KMS-11 (cell line): ENCODE measurements around the gene TTI1.

Source experiments
- H2AFZ ChIP-seq: fragments of 200-600 bp; sonication (generic); 2 replicates; pipeline ENCODE4 v1.6.1; 2016; ENCODE audit warnings: antibody characterized with exemption, mixed run types, low read depth
- H3K27ac ChIP-seq: fragments of 200-600 bp; sonication (generic); 2 replicates; pipeline ENCODE4 v1.6.1; 2016; ENCODE audit warnings: mild to moderate bottlenecking, mixed run types
- H3K27me3 ChIP-seq: fragments of 200-600 bp; sonication (generic); 2 replicates; pipeline ENCODE4 v1.6.1; 2017; ENCODE audit warnings: mild to moderate bottlenecking, low read depth, mixed run types, moderate library complexity; ENCODE audit not compliant: insufficient read depth
- H3K36me3 ChIP-seq: fragments of 200-600 bp; sonication (generic); 2 replicates; pipeline ENCODE4 v1.6.1; 2017; ENCODE audit warnings: mild to moderate bottlenecking, mixed run types; ENCODE audit not compliant: insufficient read depth
- H3K4me1 ChIP-seq: fragments of 200-600 bp; sonication (generic); 2 replicates; pipeline ENCODE4 v1.6.1; 2016; ENCODE audit warnings: mild to moderate bottlenecking, low read depth, mixed run types; ENCODE audit not compliant: poor library complexity, severe bottlenecking
- H3K4me2 ChIP-seq: fragments of 200-600 bp; sonication (generic); 2 replicates; pipeline ENCODE4 v1.7.0; 2016; ENCODE audit warnings: mild to moderate bottlenecking, mixed run types
- H3K4me3 ChIP-seq: fragments of 200-600 bp; sonication (generic); IDR thresholded peaks from 2 replicates; pipeline ENCODE4 v1.6.1; 2017; ENCODE audit warnings: low read depth, low read length, mixed read lengths; ENCODE audit not compliant: insufficient read depth
- H3K79me2 ChIP-seq: fragments of 200-600 bp; sonication (generic); 2 replicates; pipeline ENCODE4 v1.6.1; 2016; ENCODE audit warnings: low read depth, mixed run types; ENCODE audit not compliant: insufficient read depth
- H3K9ac ChIP-seq: fragments of 200-600 bp; sonication (generic); 2 replicates; pipeline ENCODE4 v1.6.1; 2016; ENCODE audit warnings: mild to moderate bottlenecking, mixed run types
- H4K20me1 ChIP-seq: fragments of 200-600 bp; sonication (generic); 2 replicates; pipeline ENCODE4 v1.6.1; 2016; ENCODE audit warnings: mild to moderate bottlenecking, mixed run types; ENCODE audit not compliant: insufficient read depth
- CTCF ChIP-seq: fragments of 200-600 bp; sonication (generic); conservative IDR thresholded peaks from 2 replicates; pipeline ENCODE4 v1.6.1; 2017; ENCODE audit warnings: low read depth, mild to moderate bottlenecking, antibody characterized with exemption, low read length, moderate library complexity, mixed read lengths

The TTI1 gene

GRCh38 chr20:37956107-37956585 is 77.1 kb downstream of the TTI1 start:
- no peak overlapping the region for H3K4me2 ChIP-seq
- no peaks in the 10 kb centered on the region for H3K4me1 ChIP-seq
- no peak for TF ChIP-seq CTCF
- no peaks in the 10 kb centered on the region for H3K36me3 ChIP-seq
- H3K9ac ChIP-seq: no peak overlapping the region
- H3K4me3 ChIP-seq: no peak overlapping the region
- H3K27me3 ChIP-seq: no peaks in the 10 kb centered on the region
- no peaks in the 10 kb centered on the region for H4K20me1 ChIP-seq
- H3K79me2 ChIP-seq: no peaks in the 10 kb centered on the region
- H2AFZ ChIP-seq: no peak overlapping the region
- H3K27ac ChIP-seq: no peak overlapping the region

DNA sequence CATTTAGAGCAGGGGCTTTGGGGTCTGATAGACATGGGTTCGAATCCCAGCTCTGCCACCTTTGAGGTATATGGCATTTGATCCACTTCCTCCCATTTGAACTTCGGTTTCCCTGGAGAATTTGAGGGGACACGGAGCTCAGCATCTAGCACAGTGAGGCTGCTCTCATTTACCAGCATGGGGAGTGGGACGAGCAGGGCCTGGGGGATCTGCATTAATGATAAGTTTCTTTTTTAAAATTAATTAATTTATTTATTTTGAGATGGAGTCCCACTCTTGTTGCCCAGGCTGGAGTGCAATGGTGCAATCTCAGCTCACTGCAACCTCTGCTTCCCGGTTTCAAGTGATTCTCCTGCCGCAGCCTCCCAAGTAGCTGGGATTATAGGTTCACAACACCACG is 77.7 kb downstream of the TTI1 start:
- Histone ChIP-seq H3K27ac (no peak overlapping the region), H4K20me1 (no peaks in the 10 kb centered on the region), H3K4me3 (no peak overlapping the region), H3K27me3 (no peaks in the 10 kb centered on the region), H3K4me2 (no peak overlapping the region), H3K4me1 (no peaks in the 10 kb centered on the region), H2AFZ (no peak overlapping the region), H3K36me3 (no peaks in the 10 kb centered on the region), H3K79me2 (no peaks in the 10 kb centered on the region), H3K9ac (no peak overlapping the region)
- no peak for TF ChIP-seq CTCF

- no peaks in the 10 kb centered on the region for H3K36me3 ChIP-seq
- no peak overlapping the region for H3K4me3 ChIP-seq
- no peak overlapping the region for H3K4me2 ChIP-seq
- H3K27ac ChIP-seq: no peak overlapping the region
- H4K20me1 ChIP-seq: no peaks in the 10 kb centered on the region
- no peak for TF ChIP-seq CTCF
- H3K9ac ChIP-seq: no peak overlapping the region
- no peak overlapping the region for H2AFZ ChIP-seq
- no peaks in the 10 kb centered on the region for H3K4me1 ChIP-seq
- no peaks in the 10 kb centered on the region for H3K79me2 ChIP-seq
- no peaks in the 10 kb centered on the region for H3K27me3 ChIP-seq
Observed at GRCh38 chr20:37954626-37955025, 78.6 kb downstream of the TTI1 start.

GRCh38 chr20:37954190-37954589 is 79.1 kb downstream of the TTI1 start:
- H3K4me1 ChIP-seq: no peaks in the 10 kb centered on the region
- H3K36me3 ChIP-seq: no peaks in the 10 kb centered on the region
- no peak overlapping the region for H2AFZ ChIP-seq
- no peak overlapping the region for H3K4me3 ChIP-seq
- no peaks in the 10 kb centered on the region for H3K27me3 ChIP-seq
- no peaks in the 10 kb centered on the region for H4K20me1 ChIP-seq
- H3K79me2 ChIP-seq: no peaks in the 10 kb centered on the region
- H3K27ac ChIP-seq: no peak overlapping the region
- no peak overlapping the region for H3K9ac ChIP-seq
- H3K4me2 ChIP-seq: no peak overlapping the region
- TF ChIP-seq CTCF: no peak
